Measurements from ENCODE around the gene SCP2.

- no peak for TF ChIP-seq GABPA (IDR thresholded peaks at IDR 0.05; ENCODE audit: low read depth)
- no peak for TF ChIP-seq RFX5 (IDR thresholded peaks at IDR 0.05; ENCODE audit: low read length)
- TF ChIP-seq CTCF (IDR thresholded peaks at IDR 0.05), result no peak
- no peak for TF ChIP-seq JUND (IDR thresholded peaks at IDR 0.05)
- TF ChIP-seq POLR2AphosphoS5 (IDR thresholded peaks at IDR 0.05; ENCODE audit: low read depth, low read length), result no peak
Observed at GRCh38 chr1:53024117-53024516, 97.0 kb downstream of the SCP2 start.

Measured in SK-N-SH (cell line).